Mesendoderm (in vitro differentiated cells): ENCODE data around the gene NCKAP1.
A peak's percentile ranks its signal among the peaks of the same experiment; 100 is the strongest.

Experiments
- DNase-seq: peaks from one replicate; pipeline ENCODE4 v3.0.0; 2013
- H2AK5ac ChIP-seq: 2 replicates; pipeline ENCODE4 v1.6.1; 2013; ENCODE audit warnings: low read length, inconsistent platforms
- H2BK120ac ChIP-seq: 2 replicates; pipeline ENCODE4 v1.6.1; 2013; ENCODE audit warnings: low read depth, mild to moderate bottlenecking, low read length, moderate library complexity, mixed read lengths
- H2BK15ac ChIP-seq: replicated peaks from 2 replicates; pipeline ENCODE4 v1.6.1; 2013; ENCODE audit warnings: low read depth, mild to moderate bottlenecking, moderate library complexity
- H2BK5ac ChIP-seq: 2 replicates; pipeline ENCODE4 v1.6.1; 2013; ENCODE audit warnings: low read length, inconsistent platforms
- H3K18ac ChIP-seq: 2 replicates; pipeline ENCODE4 v1.6.1; 2013; ENCODE audit warnings: mild to moderate bottlenecking, low read length, mixed read lengths
- H3K23ac ChIP-seq: one replicate; pipeline ENCODE4 v1.6.1; 2013; ENCODE audit warnings: low read length
- H3K27ac ChIP-seq: 2 replicates; pipeline ENCODE4 v1.5.1; 2013; ENCODE audit warnings: low read depth, mild to moderate bottlenecking, inconsistent platforms, low read length, moderate library complexity
- H3K27me3 ChIP-seq: 2 replicates; pipeline ENCODE4 v1.6.1; 2013; ENCODE audit warnings: low read length, control low read depth, mild to moderate bottlenecking, inconsistent platforms; ENCODE audit not compliant: insufficient read depth, poor library complexity
- H3K36me3 ChIP-seq: 2 replicates; pipeline ENCODE4 v1.6.1; 2013; ENCODE audit warnings: low read length, inconsistent platforms; ENCODE audit not compliant: control insufficient read depth, insufficient read depth
- H3K4ac ChIP-seq: one replicate; pipeline ENCODE4 v1.6.1; 2013; ENCODE audit warnings: low read depth, mild to moderate bottlenecking, low read length, moderate library complexity
- H3K4me1 ChIP-seq: 2 replicates; pipeline ENCODE4 v1.6.1; 2013; ENCODE audit warnings: low read depth, low read length, inconsistent platforms; ENCODE audit not compliant: control insufficient read depth
- H3K4me2 ChIP-seq: 2 replicates; pipeline ENCODE4 v1.6.1; 2013; ENCODE audit warnings: low read length
- H3K4me3 ChIP-seq: 2 replicates; pipeline ENCODE4 v1.5.1; 2013; ENCODE audit warnings: mild to moderate bottlenecking, low read length
- H3K56ac ChIP-seq: one replicate; pipeline ENCODE4 v1.6.1; 2013; ENCODE audit warnings: low read length
- H3K79me1 ChIP-seq: 2 replicates; pipeline ENCODE4 v1.6.1; 2013; ENCODE audit warnings: low read length, inconsistent platforms
- H3K79me2 ChIP-seq: 2 replicates; pipeline ENCODE4 v1.6.1; 2013; ENCODE audit warnings: mild to moderate bottlenecking, low read length; ENCODE audit not compliant: control insufficient read depth, insufficient read depth
- H3K9ac ChIP-seq: 2 replicates; pipeline ENCODE4 v1.6.1; 2013; ENCODE audit warnings: low read length, inconsistent platforms
- H4K5ac ChIP-seq: one replicate; pipeline ENCODE4 v1.6.1; 2013; ENCODE audit warnings: low read length
- H4K8ac ChIP-seq: one replicate; pipeline ENCODE4 v1.6.1; 2013; ENCODE audit warnings: low read depth, mild to moderate bottlenecking, control low read depth, low read length, moderate library complexity
- WGBS: extraction: QIAGEN DNeasy Blood & Tissue Kit; methylation state at CpG from one replicate; pipeline ENCODE4 v1.1.7; 2013; ENCODE audit warnings: low lambda C conversion rate, missing lambda C conversion rate; ENCODE audit not compliant: insufficient coverage; ENCODE audit errors: extremely low coverage; 5-methylcytosine and 5-hydroxymethylcytosine counted together

The NCKAP1 gene

GRCh38 chr2:183028108-183028507 lies 10.1 kb downstream of the NCKAP1 start:
- no peak overlapping the region for H2BK120ac ChIP-seq
- no peak overlapping the region for H2AK5ac ChIP-seq
- H3K27me3 ChIP-seq: no peaks in the 10 kb centered on the region
- no peaks in the 10 kb centered on the region for H3K79me1 ChIP-seq
- no peak overlapping the region for H2BK15ac ChIP-seq
- no peaks in the 10 kb centered on the region for H3K4me1 ChIP-seq
- H3K27ac ChIP-seq: no peak overlapping the region
- H2BK5ac ChIP-seq: no peak overlapping the region
- no peak overlapping the region for H3K4me3 ChIP-seq
- H3K4me2 ChIP-seq: no peak overlapping the region
- H4K5ac ChIP-seq: no peak overlapping the region
- peaks cover 61% of the 10 kb centered on the region for H3K79me2 ChIP-seq
- no peak overlapping the region for H3K56ac ChIP-seq
- H3K36me3 ChIP-seq: no peaks in the 10 kb centered on the region
- H3K18ac ChIP-seq: no peak overlapping the region
- no peak overlapping the region for H3K9ac ChIP-seq
- H3K4ac ChIP-seq: no peak overlapping the region
- DNase-seq: no peak
- H3K23ac ChIP-seq: no peak overlapping the region
- H4K8ac ChIP-seq: no peak overlapping the region

DNA sequence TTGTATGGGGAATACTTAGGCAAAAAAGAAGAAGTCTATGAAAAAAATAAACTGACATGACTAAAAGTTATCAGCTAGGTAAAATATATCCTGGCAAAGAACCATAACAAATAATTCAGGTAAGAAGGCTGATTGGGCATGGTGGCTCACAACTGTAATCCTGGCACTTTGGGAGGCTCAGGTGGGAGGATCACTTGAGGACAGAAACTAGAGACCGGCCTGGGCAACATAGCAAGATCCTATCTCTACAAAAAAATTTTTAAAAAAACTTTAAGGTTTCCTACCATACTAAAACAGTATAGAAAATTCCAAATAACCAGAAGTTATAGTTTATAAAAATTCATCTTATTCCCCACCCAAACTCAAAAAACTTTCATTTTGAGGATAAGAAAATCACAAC lies 10.8 kb downstream of the NCKAP1 start:
- Histone ChIP-seq H2BK15ac (no peak overlapping the region), H3K56ac (no peak overlapping the region), H2BK5ac (no peak overlapping the region), H4K5ac (no peak overlapping the region), H3K79me1 (no peaks in the 10 kb centered on the region), H3K4me2 (no peak overlapping the region), H4K8ac (no peak overlapping the region), H3K27ac (no peak overlapping the region), H3K4me1 (no peaks in the 10 kb centered on the region), H2AK5ac (no peak overlapping the region), H3K36me3 (no peaks in the 10 kb centered on the region), H3K4ac (no peak overlapping the region), H3K79me2 (peaks cover 56% of the 10 kb centered on the region), H3K4me3 (no peak overlapping the region), H3K18ac (no peak overlapping the region), H3K9ac (no peak overlapping the region), H3K23ac (no peak overlapping the region), H3K27me3 (no peaks in the 10 kb centered on the region), H2BK120ac (no peak overlapping the region)
- no peak for DNase-seq
- WGBS: no CpG with 5 or more reads among the region's 1 CpG

DNA sequence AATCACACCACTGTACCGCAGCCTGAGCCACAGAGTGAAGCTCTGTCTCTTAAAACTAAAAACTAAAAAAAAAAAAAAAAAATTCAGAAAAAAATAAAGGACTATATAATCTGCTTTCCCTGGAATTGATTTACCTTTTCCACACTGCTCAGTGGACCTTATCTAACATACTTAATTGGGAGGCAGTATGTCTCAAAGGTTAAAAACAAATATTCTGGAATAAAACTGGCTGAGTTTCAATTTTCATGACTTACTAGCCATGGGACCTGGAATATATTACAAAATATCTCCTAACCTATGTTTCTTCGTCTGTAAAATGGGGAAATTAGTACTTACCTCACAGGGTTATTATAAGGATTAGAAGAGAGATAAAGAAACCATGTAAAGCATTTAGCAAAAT lies 11.8 kb downstream of the NCKAP1 start:
- H2BK120ac ChIP-seq: no peak overlapping the region
- no peaks in the 10 kb centered on the region for H3K36me3 ChIP-seq
- peaks cover 52% of the 10 kb centered on the region for H3K79me2 ChIP-seq
- H3K18ac ChIP-seq: no peak overlapping the region
- no peak overlapping the region for H2BK5ac ChIP-seq
- H2BK15ac ChIP-seq: no peak overlapping the region
- no peak overlapping the region for H3K56ac ChIP-seq
- H4K5ac ChIP-seq: no peak overlapping the region
- no peak overlapping the region for H3K4me2 ChIP-seq
- H3K27me3 ChIP-seq: no peaks in the 10 kb centered on the region
- H4K8ac ChIP-seq: no peak overlapping the region
- no peak overlapping the region for H3K4me3 ChIP-seq
- DNase-seq: no peak
- H3K23ac ChIP-seq: no peak overlapping the region
- H3K4me1 ChIP-seq: no peaks in the 10 kb centered on the region
- peaks cover 2% of the 10 kb centered on the region for H3K79me1 ChIP-seq
- no peak overlapping the region for H2AK5ac ChIP-seq
- no peak overlapping the region for H3K9ac ChIP-seq
- WGBS: no CpG with 5 or more reads among the region's 2 CpGs
- no peak overlapping the region for H3K4ac ChIP-seq
- H3K27ac ChIP-seq: no peak overlapping the region

- Histone ChIP-seq H3K4me1 (no peaks in the 10 kb centered on the region), H3K4me2 (no peak overlapping the region), H3K79me1 (peaks cover 4% of the 10 kb centered on the region), H3K36me3 (no peaks in the 10 kb centered on the region), H3K23ac (peak overlapping the region; percentile 39), H4K8ac (no peak overlapping the region), H3K27me3 (no peaks in the 10 kb centered on the region), H3K4me3 (no peak overlapping the region), H3K9ac (no peak overlapping the region), H3K79me2 (peaks cover 53% of the 10 kb centered on the region), H3K18ac (no peak overlapping the region), H2BK5ac (no peak overlapping the region), H3K4ac (no peak overlapping the region), H2BK15ac (no peak overlapping the region), H2AK5ac (no peak overlapping the region), H2BK120ac (no peak overlapping the region), H3K56ac (no peak overlapping the region), H3K27ac (no peak overlapping the region), H4K5ac (no peak overlapping the region)
- no CpG with 5 or more reads among the region's 3 CpGs for WGBS
- no peak for DNase-seq
Observed at GRCh38 chr2:183025993-183026392, 12.3 kb downstream of the NCKAP1 start.

DNA sequence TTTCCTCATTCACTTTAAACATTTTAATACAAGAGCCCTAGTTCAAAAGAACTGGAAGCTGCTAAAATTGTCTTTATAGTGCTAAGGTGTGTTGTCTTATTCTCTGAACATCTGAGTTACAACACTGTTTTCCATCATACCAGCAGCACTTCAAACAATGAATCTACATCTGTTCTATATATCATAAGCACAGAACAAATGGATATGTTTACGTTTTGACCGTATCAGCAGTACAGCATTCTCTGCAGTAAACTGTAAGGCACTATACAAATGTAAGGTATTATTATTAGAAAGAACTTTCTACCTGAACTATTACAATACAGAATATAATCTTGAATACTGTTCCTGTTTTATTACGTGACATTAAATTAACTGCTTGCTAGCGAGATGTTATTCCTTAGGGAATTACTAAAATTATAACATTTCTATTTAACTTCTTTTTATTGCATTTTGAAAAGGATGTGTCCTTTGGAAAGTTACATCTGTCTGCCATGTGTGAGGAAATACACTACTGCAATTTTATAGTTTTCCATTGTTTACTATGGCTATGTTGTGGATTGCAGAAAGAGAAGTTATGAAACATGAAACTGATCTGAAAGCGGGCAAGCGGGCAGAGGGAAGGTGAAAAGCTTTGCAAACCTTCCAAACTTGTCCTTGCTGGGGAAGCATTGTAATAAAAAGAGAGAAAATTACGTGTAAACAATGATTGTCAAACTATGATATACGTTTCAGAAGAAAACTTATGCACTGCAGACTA lies 13.7 kb downstream of the NCKAP1 start:
- Histone ChIP-seq H3K4me3 (no peak overlapping the region), H4K5ac (no peak overlapping the region), H2BK5ac (no peak overlapping the region), H3K18ac (no peak overlapping the region), H3K23ac (no peak overlapping the region), H2AK5ac (no peak overlapping the region), H3K9ac (no peak overlapping the region), H3K27ac (no peak overlapping the region), H3K27me3 (no peaks in the 10 kb centered on the region), H2BK120ac (no peak overlapping the region), H2BK15ac (no peak overlapping the region), H3K79me1 (peaks cover 4% of the 10 kb centered on the region), H3K56ac (no peak overlapping the region), H4K8ac (no peak overlapping the region), H3K4me2 (no peak overlapping the region), H3K4me1 (no peaks in the 10 kb centered on the region), H3K36me3 (no peaks in the 10 kb centered on the region), H3K4ac (no peak overlapping the region), H3K79me2 (peaks cover 54% of the 10 kb centered on the region)
- no CpG with 5 or more reads among the region's 8 CpGs for WGBS
- DNase-seq: no peak

DNA sequence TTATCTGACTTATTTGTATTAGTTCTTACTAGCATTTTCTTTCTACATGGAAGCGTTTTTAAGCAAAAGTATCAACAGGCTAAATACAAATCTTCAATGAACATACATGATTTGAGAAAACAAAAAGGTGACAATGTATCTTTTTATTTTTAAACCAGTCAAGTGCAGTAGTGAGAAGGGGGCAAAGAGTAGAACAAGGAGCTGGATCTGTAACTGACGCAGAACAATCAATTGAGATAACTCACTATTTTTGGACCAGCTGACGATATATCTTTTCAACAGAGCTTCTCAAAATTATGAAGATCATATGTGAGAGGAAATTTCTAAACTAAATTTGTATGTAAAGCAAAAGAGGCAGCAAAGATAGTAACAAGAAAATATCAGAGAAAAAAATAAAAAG lies 15.5 kb downstream of the NCKAP1 start:
- Histone ChIP-seq H3K56ac (no peak overlapping the region), H3K23ac (no peak overlapping the region), H2AK5ac (no peak overlapping the region), H3K9ac (no peak overlapping the region), H3K4me2 (no peak overlapping the region), H4K5ac (no peak overlapping the region), H3K4me1 (no peaks in the 10 kb centered on the region), H4K8ac (no peak overlapping the region), H3K4ac (no peak overlapping the region), H2BK15ac (no peak overlapping the region), H3K79me1 (peaks cover 4% of the 10 kb centered on the region), H3K36me3 (no peaks in the 10 kb centered on the region), H3K4me3 (no peak overlapping the region), H3K27me3 (no peaks in the 10 kb centered on the region), H3K18ac (no peak overlapping the region), H2BK120ac (no peak overlapping the region), H2BK5ac (no peak overlapping the region), H3K79me2 (peaks cover 51% of the 10 kb centered on the region), H3K27ac (no peak overlapping the region)
- no CpG with 5 or more reads among the region's 3 CpGs for WGBS
- no peak for DNase-seq
